SH-SY5Y (cell line): ENCODE data around the gene COMMD1.

Experiments used
- GATA2 ChIP-seq: IDR thresholded peaks from 2 replicates; pipeline ENCODE4 v1.6.1; 2011; ENCODE audit warnings: mild to moderate bottlenecking, low read depth, low read length
- GATA3 ChIP-seq: IDR thresholded peaks from 2 replicates; pipeline ENCODE4 v1.6.1; 2011; ENCODE audit warnings: low read depth, mild to moderate bottlenecking, low read length, moderate library complexity

DNA sequence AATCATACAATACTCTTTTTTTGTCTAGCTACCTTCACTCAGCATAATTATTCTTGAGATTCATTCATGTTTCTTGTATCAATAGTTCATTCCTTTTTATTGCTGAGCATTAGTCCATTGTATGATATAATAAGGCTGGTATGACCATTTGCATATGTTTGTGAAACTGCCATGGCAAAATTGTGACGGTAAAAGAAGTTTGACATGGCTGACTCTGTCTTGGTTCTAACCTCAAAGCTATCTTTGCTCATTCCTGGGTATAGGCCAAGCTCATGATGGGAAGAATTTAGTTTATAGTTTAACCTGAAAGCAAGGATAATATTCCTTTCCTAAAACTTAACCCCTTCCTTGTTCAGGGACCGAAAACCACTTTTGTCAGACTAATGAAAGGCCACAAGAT lies 46.4 kb downstream of the COMMD1 start:
- TF ChIP-seq GATA2 = no peak
- TF ChIP-seq GATA3 = no peak
